Measurements from ENCODE around the gene FH. TPM values are rescaled to one million over a fixed set of nuclear protein-coding genes. Genes with fewer than 3 reads are reported as not detected.

Gene FH
- total RNA-seq, 1 donor from 2014 or later = 55.9 TPM

- Mint-ChIP-seq H3K9me3 (ENCODE audit: unreplicated experiment) (no peaks in the 10 kb centered on the region), H3K4me1 (ENCODE audit: unreplicated experiment) (peaks cover 13% of the 10 kb centered on the region), H3K27ac (ENCODE audit: unreplicated experiment) (no peak overlapping the region), H3K4me3 (ENCODE audit: unreplicated experiment) (no peak overlapping the region), H3K36me3 (ENCODE audit: low read depth, unreplicated experiment) (no peaks in the 10 kb centered on the region), H3K27me3 (ENCODE audit: unreplicated experiment) (no peaks in the 10 kb centered on the region)
- TF ChIP-seq CTCF (IDR thresholded peaks at IDR 0.05; ENCODE audit: unreplicated experiment) = no peak
- DNase-seq (ENCODE audit: low spot score) = no peak
These were observed 2.2 kb upstream of the FH start for GRCh38 chr1:241521718-241522117.

- no peaks in the 10 kb centered on the region for H3K9me3 Mint-ChIP-seq (ENCODE audit: unreplicated experiment)
- H3K27ac Mint-ChIP-seq (ENCODE audit: unreplicated experiment) = no peak overlapping the region
- no peaks in the 10 kb centered on the region for H3K27me3 Mint-ChIP-seq (ENCODE audit: unreplicated experiment)
- no peak for DNase-seq (ENCODE audit: low spot score)
- H3K4me1 Mint-ChIP-seq (ENCODE audit: unreplicated experiment) = peaks cover 13% of the 10 kb centered on the region
- H3K4me3 Mint-ChIP-seq (ENCODE audit: unreplicated experiment) = no peak overlapping the region
- H3K36me3 Mint-ChIP-seq (ENCODE audit: low read depth, unreplicated experiment) = no peaks in the 10 kb centered on the region
- no peak for TF ChIP-seq CTCF (IDR thresholded peaks at IDR 0.05; ENCODE audit: unreplicated experiment)
These were observed 518 bp upstream of the FH start for GRCh38 chr1:241520080-241520465.

GRCh38 chr1:241518476-241519307 is 863 bp downstream of the FH start:
- no peak for TF ChIP-seq CTCF (IDR thresholded peaks at IDR 0.05; ENCODE audit: unreplicated experiment)
- peak overlapping the region; percentile 95 for H3K4me3 Mint-ChIP-seq (ENCODE audit: unreplicated experiment)
- H3K27ac Mint-ChIP-seq (ENCODE audit: unreplicated experiment) = peak overlapping the region; percentile 85
- peak; percentile 42 for DNase-seq (ENCODE audit: low spot score)
- H3K27me3 Mint-ChIP-seq (ENCODE audit: unreplicated experiment) = no peaks in the 10 kb centered on the region
- H3K36me3 Mint-ChIP-seq (ENCODE audit: low read depth, unreplicated experiment) = no peaks in the 10 kb centered on the region
- H3K4me1 Mint-ChIP-seq (ENCODE audit: unreplicated experiment) = peaks cover 13% of the 10 kb centered on the region
- no peaks in the 10 kb centered on the region for H3K9me3 Mint-ChIP-seq (ENCODE audit: unreplicated experiment)

GRCh38 chr1:241513378-241513777 is 6.2 kb downstream of the FH start:
- Mint-ChIP-seq H3K27ac (ENCODE audit: unreplicated experiment) (no peak overlapping the region), H3K27me3 (ENCODE audit: unreplicated experiment) (no peaks in the 10 kb centered on the region), H3K9me3 (ENCODE audit: unreplicated experiment) (no peaks in the 10 kb centered on the region), H3K4me1 (ENCODE audit: unreplicated experiment) (peaks cover 5% of the 10 kb centered on the region), H3K4me3 (ENCODE audit: unreplicated experiment) (no peak overlapping the region), H3K36me3 (ENCODE audit: low read depth, unreplicated experiment) (no peaks in the 10 kb centered on the region)
- TF ChIP-seq CTCF (IDR thresholded peaks at IDR 0.05; ENCODE audit: unreplicated experiment) = no peak
- no peak for DNase-seq (ENCODE audit: low spot score)

- no peak overlapping the region for H3K27ac Mint-ChIP-seq (ENCODE audit: unreplicated experiment)
- no peak for TF ChIP-seq CTCF (IDR thresholded peaks at IDR 0.05; ENCODE audit: unreplicated experiment)
- no peak overlapping the region for H3K4me3 Mint-ChIP-seq (ENCODE audit: unreplicated experiment)
- H3K4me1 Mint-ChIP-seq (ENCODE audit: unreplicated experiment) = no peaks in the 10 kb centered on the region
- H3K27me3 Mint-ChIP-seq (ENCODE audit: unreplicated experiment) = no peaks in the 10 kb centered on the region
- peaks cover 15% of the 10 kb centered on the region for H3K36me3 Mint-ChIP-seq (ENCODE audit: low read depth, unreplicated experiment)
- DNase-seq (ENCODE audit: low spot score) = no peak
- no peaks in the 10 kb centered on the region for H3K9me3 Mint-ChIP-seq (ENCODE audit: unreplicated experiment)
These were observed 12.2 kb downstream of the FH start for GRCh38 chr1:241507189-241507863.
